ENCODE data around the gene LHB. TPM values are rescaled to one million over a fixed set of nuclear protein-coding genes. Genes with fewer than 3 reads are reported as not detected.

Gene LHB
- 0.32 TPM in 1 of 2 replicates, not detected in the other for total RNA-seq

DNA sequence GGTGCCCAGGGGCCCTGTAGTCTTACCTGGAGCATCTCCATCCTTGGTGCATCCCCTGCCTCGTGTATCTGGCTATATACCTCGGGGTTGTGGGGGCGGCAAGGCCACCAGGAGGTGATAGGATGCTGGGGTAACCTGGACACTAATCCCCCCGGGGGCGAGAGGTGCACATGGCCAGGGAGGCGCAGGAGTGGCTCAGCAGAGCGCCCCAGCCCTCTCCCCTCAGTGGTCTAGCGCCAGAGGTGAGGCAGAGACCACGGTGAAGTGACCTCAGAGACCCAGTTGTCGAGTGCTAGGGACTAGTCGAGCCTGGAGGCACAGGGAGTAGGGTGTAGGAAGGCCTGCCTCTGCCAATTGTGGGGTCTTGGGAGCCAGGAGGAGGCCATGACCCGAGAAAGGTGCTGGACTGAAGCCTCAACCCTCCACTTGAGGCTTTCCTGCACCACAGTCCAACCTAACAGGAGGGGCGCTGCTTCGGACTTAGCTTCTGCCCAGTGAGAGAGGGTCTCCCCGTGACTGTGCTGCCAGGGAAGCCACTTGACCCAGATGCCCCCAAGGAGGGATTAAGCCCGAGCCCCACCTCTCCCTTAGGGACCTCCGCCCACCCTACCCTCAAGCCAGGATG lies at the start of gene LHB:
Gene LHB (minus strand): TSS at position 51 of the 625 bp plus-strand sequence. CDS start 10 bp downstream, at position 41.
- DNase-seq (ENCODE audit: low read depth): no peak
- H3K4me3 ChIP-seq (ENCODE audit: low read depth, low read length): peak within 1 kb of the TSS; percentile 55
- TF ChIP-seq, protein P1, sequence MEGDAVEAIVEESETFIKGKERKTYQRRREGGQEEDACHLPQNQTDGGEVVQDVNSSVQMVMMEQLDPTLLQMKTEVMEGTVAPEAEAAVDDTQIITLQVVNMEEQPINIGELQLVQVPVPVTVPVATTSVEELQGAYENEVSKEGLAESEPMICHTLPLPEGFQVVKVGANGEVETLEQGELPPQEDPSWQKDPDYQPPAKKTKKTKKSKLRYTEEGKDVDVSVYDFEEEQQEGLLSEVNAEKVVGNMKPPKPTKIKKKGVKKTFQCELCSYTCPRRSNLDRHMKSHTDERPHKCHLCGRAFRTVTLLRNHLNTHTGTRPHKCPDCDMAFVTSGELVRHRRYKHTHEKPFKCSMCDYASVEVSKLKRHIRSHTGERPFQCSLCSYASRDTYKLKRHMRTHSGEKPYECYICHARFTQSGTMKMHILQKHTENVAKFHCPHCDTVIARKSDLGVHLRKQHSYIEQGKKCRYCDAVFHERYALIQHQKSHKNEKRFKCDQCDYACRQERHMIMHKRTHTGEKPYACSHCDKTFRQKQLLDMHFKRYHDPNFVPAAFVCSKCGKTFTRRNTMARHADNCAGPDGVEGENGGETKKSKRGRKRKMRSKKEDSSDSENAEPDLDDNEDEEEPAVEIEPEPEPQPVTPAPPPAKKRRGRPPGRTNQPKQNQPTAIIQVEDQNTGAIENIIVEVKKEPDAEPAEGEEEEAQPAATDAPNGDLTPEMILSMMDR (IDR thresholded peaks at IDR 0.05; ENCODE audit: insufficient read depth, low read depth, low read length): no peak

DNA sequence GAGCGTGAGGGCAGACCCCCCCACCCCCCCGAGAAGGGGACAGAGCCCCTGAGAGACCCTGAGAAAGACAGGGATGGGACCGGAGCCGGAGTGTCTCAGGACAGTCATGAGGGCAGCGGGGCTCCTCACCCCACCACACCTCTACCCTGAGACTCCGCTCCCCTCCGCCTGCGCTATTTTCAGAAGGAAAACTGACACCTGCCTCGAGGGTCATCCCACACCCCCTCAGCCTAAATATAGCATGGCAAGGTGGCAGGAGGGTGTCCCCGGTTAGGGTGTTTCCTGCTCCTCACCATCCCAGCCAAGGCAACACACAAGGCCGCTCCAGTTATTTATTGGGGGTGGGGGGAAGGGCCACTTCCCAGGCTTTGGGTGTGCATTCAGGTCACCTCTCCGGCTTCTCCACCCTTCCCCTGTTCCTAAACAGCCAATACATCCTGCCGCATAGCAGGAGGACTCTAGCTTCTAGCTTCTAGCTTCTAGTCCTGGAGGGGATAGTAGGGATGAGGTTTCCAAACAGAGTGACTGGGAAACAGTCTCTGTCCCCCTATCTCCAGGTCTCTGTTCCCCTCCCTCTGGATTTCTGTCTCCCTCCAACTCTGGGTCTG lies 49.1 kb upstream of the LHB start:
- TF ChIP-seq, protein P1 (IDR thresholded peaks at IDR 0.05; ENCODE audit: insufficient read depth, low read depth, low read length): no peak
- DNase-seq (ENCODE audit: low read depth): no peak
- no peak overlapping the region for H3K4me3 ChIP-seq (ENCODE audit: low read depth, low read length)

DNA sequence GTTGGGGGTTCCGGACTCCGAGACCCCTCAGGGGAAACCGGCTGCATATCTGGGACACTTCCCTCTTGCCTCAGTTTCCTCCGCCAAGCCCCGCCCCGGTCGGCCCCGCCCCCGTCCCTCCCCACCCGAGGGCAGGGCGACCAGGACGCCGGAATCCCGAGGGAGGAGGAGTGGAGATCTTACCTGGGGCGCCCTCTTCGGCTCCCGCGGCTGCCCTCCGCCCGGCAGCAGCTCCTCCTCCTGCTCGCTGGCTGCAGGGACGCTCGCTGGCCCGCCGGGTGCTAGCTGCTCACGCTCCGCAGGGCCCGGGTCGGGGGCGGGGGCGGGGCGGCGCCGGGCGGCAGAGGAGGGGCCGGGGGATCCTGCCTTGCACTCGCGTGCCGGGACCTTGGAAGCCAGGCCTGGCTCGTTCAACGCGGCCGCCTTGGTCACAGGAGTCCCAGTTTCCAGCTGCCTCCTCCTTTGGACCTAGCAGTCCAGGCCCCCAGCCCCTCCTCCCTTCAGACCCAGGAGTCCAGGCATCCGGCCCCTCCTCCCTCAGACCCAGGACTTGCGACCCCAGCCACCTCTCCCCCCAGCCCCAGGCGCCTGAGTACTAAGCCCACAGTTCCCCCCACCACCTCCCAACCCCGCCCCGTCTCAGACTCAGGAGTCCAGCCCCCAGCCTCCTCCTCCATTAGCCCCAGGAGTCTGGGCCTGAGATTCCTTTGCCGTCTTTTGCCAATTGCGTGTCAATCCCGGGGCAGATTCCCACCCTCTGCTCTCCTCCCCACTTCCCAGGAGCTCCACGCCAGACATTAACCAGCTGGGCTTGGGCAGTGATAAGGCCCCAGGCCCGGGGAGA lies 48.1 kb upstream of the LHB start, which contains the start of gene NTF4:
Gene NTF4 (minus strand): TSS at position 51 of the 844 bp plus-strand sequence. CDS start 2,821 bp downstream, outside the sequence.
- peak; percentile 30 for DNase-seq (ENCODE audit: low read depth)
- TF ChIP-seq, protein P1 (IDR thresholded peaks at IDR 0.05; ENCODE audit: insufficient read depth, low read depth, low read length): no peak
- H3K4me3 ChIP-seq (ENCODE audit: low read depth, low read length): peak within 1 kb of the TSS; percentile 27

DNA sequence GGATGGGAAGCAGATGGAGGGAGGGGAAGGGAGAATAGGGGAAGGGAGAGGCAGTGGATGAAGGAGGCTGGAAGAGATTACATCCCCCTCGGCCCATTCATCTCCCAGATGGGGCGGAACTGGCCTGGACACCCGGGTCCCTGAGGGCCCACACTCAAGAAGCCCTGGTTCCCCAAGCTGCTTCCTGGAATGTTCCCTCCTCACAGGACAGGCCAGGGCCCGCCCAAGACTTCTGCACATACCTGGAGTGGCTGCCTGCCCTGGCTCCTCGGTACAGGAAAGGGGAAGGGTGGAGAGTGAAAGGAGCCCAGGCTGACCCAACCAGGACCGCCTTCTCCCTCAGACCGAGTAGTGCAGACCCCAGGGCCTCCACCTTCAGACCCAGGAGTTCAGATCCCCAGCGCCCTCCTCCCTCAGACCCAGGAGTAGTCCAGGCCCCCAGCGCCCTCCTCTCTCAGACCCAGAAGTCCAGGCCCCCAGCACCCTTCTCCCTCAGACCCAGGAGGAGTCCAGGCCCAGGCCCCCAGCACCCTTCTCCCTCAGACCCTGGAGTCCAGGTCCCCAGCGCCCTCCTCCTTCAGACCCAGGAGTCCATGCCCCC lies 47.2 kb upstream of the LHB start:
- no peak overlapping the region for H3K4me3 ChIP-seq (ENCODE audit: low read depth, low read length)
- no peak for DNase-seq (ENCODE audit: low read depth)
- TF ChIP-seq, protein P1 (IDR thresholded peaks at IDR 0.05; ENCODE audit: insufficient read depth, low read depth, low read length): no peak

DNA sequence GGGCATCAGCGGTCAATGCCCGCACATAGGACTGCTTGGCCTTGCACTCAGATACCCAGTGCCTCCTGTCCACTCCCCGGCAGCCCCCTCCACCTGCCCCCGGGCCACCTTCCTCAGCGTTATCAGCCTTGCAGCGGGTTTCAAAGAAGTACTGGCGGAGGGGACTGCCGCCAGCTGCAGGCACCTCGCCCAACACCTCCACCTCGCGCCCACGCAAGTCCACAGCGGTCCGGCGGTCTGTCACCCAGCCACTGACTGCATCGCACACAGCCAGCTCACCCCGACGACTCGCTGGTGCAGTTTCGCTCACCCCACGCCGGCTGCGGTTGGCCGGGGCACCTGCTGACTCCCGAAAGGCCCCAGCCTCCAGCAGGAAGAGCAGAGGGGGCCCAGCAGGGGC lies 44.6 kb upstream of the LHB start:
- no peak overlapping the region for H3K4me3 ChIP-seq (ENCODE audit: low read depth, low read length)
- no peak for DNase-seq (ENCODE audit: low read depth)
- TF ChIP-seq, protein P1 (IDR thresholded peaks at IDR 0.05; ENCODE audit: insufficient read depth, low read depth, low read length): no peak

DNA sequence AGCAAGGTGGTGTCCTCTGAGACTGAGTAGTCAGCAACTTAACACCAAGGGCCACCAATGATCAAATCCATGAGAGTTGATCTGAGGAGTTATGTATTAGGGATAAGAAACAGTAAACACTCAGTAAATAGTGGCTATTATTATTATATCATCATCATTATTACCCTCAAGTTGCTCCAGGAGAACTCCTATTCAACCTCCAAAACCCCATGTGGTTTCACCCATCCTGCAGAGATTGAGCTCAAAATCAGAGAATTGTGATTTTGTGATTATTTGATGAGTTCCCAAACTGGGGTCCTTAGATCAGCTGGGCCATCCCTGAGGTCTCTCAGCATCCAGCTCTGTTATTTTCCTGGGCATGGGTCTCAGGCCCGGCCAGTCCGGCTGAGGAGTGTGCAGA lies 44.1 kb upstream of the LHB start:
- TF ChIP-seq, protein P1 (IDR thresholded peaks at IDR 0.05; ENCODE audit: insufficient read depth, low read depth, low read length): no peak
- H3K4me3 ChIP-seq (ENCODE audit: low read depth, low read length): no peak overlapping the region
- no peak for DNase-seq (ENCODE audit: low read depth)
